SK-N-SH treated with all-trans-retinoic acid at 6 μM for 48 hours (cell line): ENCODE results near the gene ADAM33.

Source experiments
- ARNTL ChIP-seq: fragments of 450-650 bp; formaldehyde crosslinking; IDR thresholded peaks from 2 replicates; pipeline ENCODE4 v1.5.0; 2020; ENCODE audit warnings: low read depth, mild to moderate bottlenecking, moderate library complexity, borderline replicate concordance
- BACH2 ChIP-seq: fragments of 250-450 bp; sonication (Bioruptor Pico); IDR thresholded peaks from 2 replicates; pipeline ENCODE4 v1.9.0; 2021; ENCODE audit warnings: mild to moderate bottlenecking, borderline replicate concordance
- CSDC2 ChIP-seq: fragments of 250-450 bp; sonication (Bioruptor Pico); IDR thresholded peaks from 2 replicates; pipeline ENCODE4 v1.5.0; 2020; ENCODE audit warnings: mild to moderate bottlenecking, moderate library complexity
- ESRRG ChIP-seq: fragments of 250-450 bp; sonication (Bioruptor Pico); IDR thresholded peaks from 2 replicates; pipeline ENCODE4 v1.6.1; 2021; ENCODE audit warnings: mild to moderate bottlenecking
- ISL1 ChIP-seq: fragments of 250-450 bp; sonication (Bioruptor Pico); IDR thresholded peaks from 2 replicates; pipeline ENCODE4 v2.1.2; 2022; ENCODE audit warnings: mild to moderate bottlenecking, moderate library complexity
- POU6F1 ChIP-seq: fragments of 250-450 bp; sonication (Bioruptor Pico); IDR thresholded peaks from 2 replicates; pipeline ENCODE4 v1.8.0; 2021; ENCODE audit warnings: low read depth, mild to moderate bottlenecking, moderate library complexity, borderline replicate concordance
- TSHZ2 ChIP-seq: fragments of 250-450 bp; sonication (Bioruptor Pico); IDR thresholded peaks from 2 replicates; pipeline ENCODE4 v1.5.0; 2020; ENCODE audit warnings: mild to moderate bottlenecking, moderate library complexity
- ZC3H10 ChIP-seq: fragments of 250-450 bp; sonication (Bioruptor Pico); IDR thresholded peaks from 2 replicates; pipeline ENCODE4 v1.5.1; 2021; ENCODE audit warnings: mild to moderate bottlenecking, moderate library complexity
- ZFP3 ChIP-seq: fragments of 250-450 bp; sonication (Bioruptor Pico); IDR thresholded peaks from 2 replicates; pipeline ENCODE4 v1.5.0; 2020; ENCODE audit warnings: mild to moderate bottlenecking, moderate library complexity
- ZFP30 ChIP-seq: fragments of 450-650 bp; formaldehyde crosslinking; IDR thresholded peaks from 2 replicates; pipeline ENCODE4 v1.5.0; 2022; ENCODE audit warnings: mild to moderate bottlenecking, moderate library complexity
- ZNF565 ChIP-seq: fragments of 450-650 bp; formaldehyde crosslinking; conservative IDR thresholded peaks from 2 replicates; pipeline ENCODE4 v1.5.0; 2020; ENCODE audit warnings: low read depth, mild to moderate bottlenecking, moderate library complexity
- TF ChIP-seq, protein P1 (sequence below): fragments of 250-450 bp; sonication (Bioruptor Pico); IDR thresholded peaks from 2 replicates; pipeline ENCODE4 v1.8.0; 2020; ENCODE audit warnings: mild to moderate bottlenecking, moderate library complexity, borderline replicate concordance
- TF ChIP-seq, protein P2 (sequence below): fragments of 250-450 bp; sonication (Bioruptor Pico); IDR thresholded peaks from 2 replicates; pipeline ENCODE4 v1.5.1; 2021; ENCODE audit warnings: mild to moderate bottlenecking, moderate library complexity

DNA sequence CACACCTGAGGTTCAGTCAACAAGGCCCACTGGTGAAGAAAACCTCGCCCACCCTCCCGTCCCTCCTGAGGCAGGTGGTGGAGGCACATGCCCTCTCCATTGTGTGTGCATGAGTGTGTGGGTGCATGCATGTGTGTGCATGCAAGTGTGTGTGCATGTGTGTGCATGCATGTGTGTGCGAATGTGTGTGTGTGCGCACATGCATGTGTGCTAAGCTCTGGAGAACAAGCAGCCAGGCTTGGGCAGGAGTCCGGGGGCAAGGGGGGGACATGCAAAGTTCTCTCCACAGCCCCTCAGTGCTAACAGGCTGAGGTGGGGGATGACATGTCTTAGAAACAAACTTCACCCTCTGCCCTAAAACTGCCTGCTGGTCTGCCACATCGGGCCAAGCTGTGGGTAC is 47.6 kb upstream of the ADAM33 start:
- TF ChIP-seq POU6F1 (CRISPR knock-in tag) = no peak
- TF ChIP-seq TSHZ2 (CRISPR knock-in tag) = no peak
- TF ChIP-seq ARNTL (CRISPR knock-in tag) = no peak
- no peak for TF ChIP-seq ZFP3 (CRISPR knock-in tag)
- TF ChIP-seq ZC3H10 (CRISPR knock-in tag) = no peak
- no peak for TF ChIP-seq BACH2 (CRISPR knock-in tag)
- no peak for TF ChIP-seq ESRRG (CRISPR knock-in tag)
- TF ChIP-seq, protein P1, sequence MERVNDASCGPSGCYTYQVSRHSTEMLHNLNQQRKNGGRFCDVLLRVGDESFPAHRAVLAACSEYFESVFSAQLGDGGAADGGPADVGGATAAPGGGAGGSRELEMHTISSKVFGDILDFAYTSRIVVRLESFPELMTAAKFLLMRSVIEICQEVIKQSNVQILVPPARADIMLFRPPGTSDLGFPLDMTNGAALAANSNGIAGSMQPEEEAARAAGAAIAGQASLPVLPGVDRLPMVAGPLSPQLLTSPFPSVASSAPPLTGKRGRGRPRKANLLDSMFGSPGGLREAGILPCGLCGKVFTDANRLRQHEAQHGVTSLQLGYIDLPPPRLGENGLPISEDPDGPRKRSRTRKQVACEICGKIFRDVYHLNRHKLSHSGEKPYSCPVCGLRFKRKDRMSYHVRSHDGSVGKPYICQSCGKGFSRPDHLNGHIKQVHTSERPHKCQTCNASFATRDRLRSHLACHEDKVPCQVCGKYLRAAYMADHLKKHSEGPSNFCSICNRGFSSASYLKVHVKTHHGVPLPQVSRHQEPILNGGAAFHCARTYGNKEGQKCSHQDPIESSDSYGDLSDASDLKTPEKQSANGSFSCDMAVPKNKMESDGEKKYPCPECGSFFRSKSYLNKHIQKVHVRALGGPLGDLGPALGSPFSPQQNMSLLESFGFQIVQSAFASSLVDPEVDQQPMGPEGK (CRISPR knock-in tag) = no peak
- TF ChIP-seq, protein P2, sequence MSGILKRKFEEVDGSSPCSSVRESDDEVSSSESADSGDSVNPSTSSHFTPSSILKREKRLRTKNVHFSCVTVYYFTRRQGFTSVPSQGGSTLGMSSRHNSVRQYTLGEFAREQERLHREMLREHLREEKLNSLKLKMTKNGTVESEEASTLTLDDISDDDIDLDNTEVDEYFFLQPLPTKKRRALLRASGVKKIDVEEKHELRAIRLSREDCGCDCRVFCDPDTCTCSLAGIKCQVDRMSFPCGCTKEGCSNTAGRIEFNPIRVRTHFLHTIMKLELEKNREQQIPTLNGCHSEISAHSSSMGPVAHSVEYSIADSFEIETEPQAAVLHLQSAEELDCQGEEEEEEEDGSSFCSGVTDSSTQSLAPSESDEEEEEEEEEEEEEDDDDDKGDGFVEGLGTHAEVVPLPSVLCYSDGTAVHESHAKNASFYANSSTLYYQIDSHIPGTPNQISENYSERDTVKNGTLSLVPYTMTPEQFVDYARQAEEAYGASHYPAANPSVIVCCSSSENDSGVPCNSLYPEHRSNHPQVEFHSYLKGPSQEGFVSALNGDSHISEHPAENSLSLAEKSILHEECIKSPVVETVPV (CRISPR knock-in tag) = no peak
- TF ChIP-seq ZFP30 (CRISPR knock-in tag) = no peak
- no peak for TF ChIP-seq CSDC2 (CRISPR knock-in tag)
- TF ChIP-seq ZNF565 = no peak
- TF ChIP-seq ISL1 (CRISPR knock-in tag) = no peak
